Activated CD4-positive, alpha-beta T cell treated with anti-CD3 and anti-CD28 coated beads, Interleukin-2, amount 50 U/mL, for 24 hours (primary cell): ENCODE results near the gene SNTB2.
A peak's percentile ranks its signal among the peaks of the same experiment; 100 is the strongest.

Experiments used
- DNase-seq, 2 donors: peaks; one replicate each; pipeline ENCODE4 v3.0.0-alpha.2; 2020; ENCODE audit warnings: low read depth in 1 of 2, low spot score in 1 of 2

SNTB2 gene

GRCh38 chr16:69316595-69317034 is 129.7 kb downstream of the SNTB2 start:
- no peak for DNase-seq

- no peak for DNase-seq
Observed at GRCh38 chr16:69318177-69318910, 131.4 kb downstream of the SNTB2 start.

- no peak for DNase-seq
Observed at GRCh38 chr16:69318911-69319289, 131.9 kb downstream of the SNTB2 start.

GRCh38 chr16:69319381-69319780 is 132.4 kb downstream of the SNTB2 start:
- DNase-seq: no peak

GRCh38 chr16:69319826-69320739 is 133.1 kb downstream of the SNTB2 start:
- DNase-seq: no peak

- DNase-seq: no peak
Observed at GRCh38 chr16:69320740-69321073, 133.7 kb downstream of the SNTB2 start.

GRCh38 chr16:69321080-69321479 is 134.1 kb downstream of the SNTB2 start:
- DNase-seq: no peak

GRCh38 chr16:69322343-69322742 is 135.4 kb downstream of the SNTB2 start:
- DNase-seq: no peak

- DNase-seq: no peak
Observed at GRCh38 chr16:69323415-69323814, 136.5 kb downstream of the SNTB2 start.

GRCh38 chr16:69324013-69324531 is 137.1 kb downstream of the SNTB2 start:
- DNase-seq: no peak

- no peak for DNase-seq
Observed at GRCh38 chr16:69324585-69325253, 137.8 kb downstream of the SNTB2 start.

GRCh38 chr16:69325784-69326171 is 138.8 kb downstream of the SNTB2 start:
- no peak for DNase-seq

GRCh38 chr16:69326172-69326873 is 139.4 kb downstream of the SNTB2 start:
- DNase-seq: no peak

GRCh38 chr16:69327585-69328310 is 140.8 kb downstream of the SNTB2 start:
- no peak for DNase-seq

GRCh38 chr16:69328854-69329316 is 141.9 kb downstream of the SNTB2 start:
- DNase-seq: no peak

GRCh38 chr16:69329369-69330285 is 142.7 kb downstream of the SNTB2 start:
- DNase-seq: no peak

- DNase-seq: peak; percentile 70 to 80
Observed at GRCh38 chr16:69330286-69331109, 143.5 kb downstream of the SNTB2 start, which contains the start of gene PDF. Gene PDF, minus strand, starts transcription at chr16:69330588. Its CDS starts 18 bp downstream, at chr16:69330570.

GRCh38 chr16:69334696-69335095 is 147.7 kb downstream of the SNTB2 start:
- DNase-seq: no peak
